HG02884 (cell line): ENCODE measurements around the gene INSR.
"Not testable (repeated sequence)": the region's sequence is repeated elsewhere in the genome, so short reads cannot be mapped to it uniquely, and the experiment has no call there.

Source experiments
- ATAC-seq: cut with Tn5 transposase; IDR thresholded peaks from one replicate; pipeline ENCODE4 v1.9.1; 2021; ENCODE audit warnings: mild to moderate bottlenecking, moderate library complexity; ENCODE audit not compliant: unreplicated experiment

INSR gene

GRCh38 chr19:7258840-7259395, 35.3 kb downstream of the INSR start:
- ATAC-seq, result no peak

- ATAC-seq, result no peak
Measured at GRCh38 chr19:7258041-7258839, 36.0 kb downstream of the INSR start.

GRCh38 chr19:7257148-7258040, 36.8 kb downstream of the INSR start:
- ATAC-seq, result no peak

- no peak for ATAC-seq
Measured at GRCh38 chr19:7255631-7256030, 38.6 kb downstream of the INSR start.

- no peak for ATAC-seq
Measured at GRCh38 chr19:7255119-7255518, 39.1 kb downstream of the INSR start.

GRCh38 chr19:7254590-7254989, 39.6 kb downstream of the INSR start:
- ATAC-seq, result no peak

- no peak for ATAC-seq
Measured at GRCh38 chr19:7252364-7252763, 41.9 kb downstream of the INSR start.

- ATAC-seq, result no peak
Measured at GRCh38 chr19:7251494-7251893, 42.7 kb downstream of the INSR start.

- no peak for ATAC-seq
Measured at GRCh38 chr19:7250951-7251350, 43.3 kb downstream of the INSR start.

GRCh38 chr19:7250057-7250596, 44.1 kb downstream of the INSR start:
- no peak for ATAC-seq

- no peak for ATAC-seq
Measured at GRCh38 chr19:7247155-7247554, 47.1 kb downstream of the INSR start.

GRCh38 chr19:7246601-7247000, 47.6 kb downstream of the INSR start:
- no peak for ATAC-seq

- no peak for ATAC-seq
Measured at GRCh38 chr19:7242601-7243258, 51.5 kb downstream of the INSR start.

GRCh38 chr19:7238051-7238450, 56.2 kb downstream of the INSR start:
- no peak for ATAC-seq

GRCh38 chr19:7236153-7236552, 58.1 kb downstream of the INSR start:
- ATAC-seq, result no peak

GRCh38 chr19:7230826-7231225, 63.4 kb downstream of the INSR start:
- no peak for ATAC-seq

- ATAC-seq, result no peak
Measured at GRCh38 chr19:7229735-7230134, 64.5 kb downstream of the INSR start.

- no peak for ATAC-seq
Measured at GRCh38 chr19:7228935-7229541, 65.2 kb downstream of the INSR start.

- ATAC-seq, result no peak
Measured at GRCh38 chr19:7227735-7228134, 66.5 kb downstream of the INSR start.

GRCh38 chr19:7227149-7227548, 67.1 kb downstream of the INSR start:
- not testable (repeated sequence) for ATAC-seq
